K562 (cell line): ENCODE measurements around the gene SHANK1. TPM values are rescaled to one million over a fixed set of nuclear protein-coding genes. Genes with fewer than 3 reads are reported as not detected.

ENCODE experiments used
- ARID3A ChIP-seq: IDR thresholded peaks from 2 replicates; pipeline ENCODE4 v1.6.1; 2012; ENCODE audit warnings: low read depth, low read length, improper control_type of control experiment, borderline replicate concordance
- ESRRA ChIP-seq: fragments of 450-650 bp; IDR thresholded peaks from 2 replicates; pipeline ENCODE4 v1.6.1; 2014; ENCODE audit warnings: low read depth, mild to moderate bottlenecking, moderate library complexity, borderline replicate concordance
- ETV1 ChIP-seq: fragments of 450-650 bp; conservative IDR thresholded peaks from 2 replicates; pipeline ENCODE4 v1.6.1; 2016; ENCODE audit warnings: missing genetic modification characterization, control low read depth, low read depth, missing compliant biosample characterization
- ETV5 ChIP-seq: sonication (generic); formaldehyde crosslinking; IDR thresholded peaks from 2 replicates; pipeline ENCODE4 v1.4.0; 2020; ENCODE audit warnings: low read depth, mild to moderate bottlenecking, missing genetic modification reagents
- FOXM1 ChIP-seq, 2 experiments: fragments of 450-650 bp in 1 of 2; sonication (generic) in 1 of 2; formaldehyde crosslinking in 1 of 2; IDR thresholded peaks; 2 replicates each; pipeline versions ENCODE4 v1.6.1 to v1.9.0; 2017 to 2022; ENCODE audit warnings: low read depth in 2 of 2, mild to moderate bottlenecking in 2 of 2, missing genetic modification reagents in 1 of 2, moderate library complexity in 1 of 2
- FOXP4 ChIP-seq: sonication (generic); formaldehyde crosslinking; IDR thresholded peaks from 2 replicates; pipeline ENCODE4 v1.8.0; 2022; ENCODE audit warnings: mild to moderate bottlenecking, missing genetic modification reagents, borderline replicate concordance
- HNRNPH1 ChIP-seq: fragments of 200-400 bp; formaldehyde crosslinking; optimal IDR thresholded peaks from 2 replicates; pipeline ENCODE3; 2017; ENCODE audit warnings: low read depth, mild to moderate bottlenecking, low read length, moderate library complexity
- JUNB ChIP-seq: fragments of 450-650 bp; formaldehyde crosslinking; conservative IDR thresholded peaks from 2 replicates; pipeline ENCODE4 v1.4.0; 2020; ENCODE audit warnings: mild to moderate bottlenecking
- L3MBTL2 ChIP-seq: fragments of 450-650 bp; IDR thresholded peaks from 2 replicates; pipeline ENCODE4 v1.6.1; 2016; ENCODE audit warnings: mild to moderate bottlenecking, moderate library complexity
- PCBP2 ChIP-seq: fragments of 200-400 bp; formaldehyde crosslinking; IDR thresholded peaks from 2 replicates; pipeline ENCODE4 v1.6.1; 2018; ENCODE audit warnings: low read length, low read depth, mild to moderate bottlenecking, moderate library complexity; ENCODE audit not compliant: poor library complexity, severe bottlenecking
- POLR2G ChIP-seq: fragments of 200-400 bp; formaldehyde crosslinking; IDR thresholded peaks from 2 replicates; pipeline ENCODE4 v1.6.1; 2017; ENCODE audit warnings: low read depth, mild to moderate bottlenecking, antibody characterized with exemption, low read length, moderate library complexity
- SMARCE1 ChIP-seq: fragments of 450-650 bp; IDR thresholded peaks from 2 replicates; pipeline ENCODE4 v1.7.1; 2016; ENCODE audit warnings: mild to moderate bottlenecking
- SP2 ChIP-seq: IDR thresholded peaks from 2 replicates; pipeline ENCODE4 v1.6.1; 2011; ENCODE audit warnings: mild to moderate bottlenecking, low read depth, low read length, moderate library complexity; ENCODE audit not compliant: poor library complexity, severe bottlenecking; ENCODE audit errors: extremely low read depth
- STAT6 ChIP-seq: sonication (generic); formaldehyde crosslinking; IDR thresholded peaks from 2 replicates; pipeline ENCODE4 v1.8.1; 2023; ENCODE audit warnings: mild to moderate bottlenecking, missing genetic modification reagents
- TARDBP ChIP-seq: fragments of 450-650 bp; IDR thresholded peaks from 2 replicates; pipeline ENCODE4 v1.6.1; 2016
- TFAP4 ChIP-seq: sonication (generic); formaldehyde crosslinking; IDR thresholded peaks from 2 replicates; pipeline ENCODE4 v1.8.0; 2022; ENCODE audit warnings: missing genetic modification reagents, mild to moderate bottlenecking, moderate library complexity, borderline replicate concordance
- U2AF1 ChIP-seq: fragments of 200-400 bp; formaldehyde crosslinking; optimal IDR thresholded peaks from 2 replicates; pipeline ENCODE3; 2017; ENCODE audit warnings: mild to moderate bottlenecking, low read depth, low read length, moderate library complexity
- ZNF354B ChIP-seq: fragments of 250-450 bp; sonication (Bioruptor Pico); IDR thresholded peaks from 2 replicates; pipeline ENCODE4 v1.4.0; 2020
- ZNF717 ChIP-seq: fragments of 250-450 bp; sonication (Bioruptor Pico); IDR thresholded peaks from 2 replicates; pipeline ENCODE4 v1.5.0; 2021
- polyA plus RNA-seq, 8 experiments: library from polyadenylated mRNA; depleted of rRNA in 4 of 8; stranded (reverse) in 5 of 8; unstranded in 3 of 8; fragments of >200 nt; fragmentation: Nextera tagmentation in 2 of 8; fragmentation: Illumina TruSeq in 1 of 8; extraction: Ambion mirVana in 2 of 8; extraction: Trizol in 1 of 8; gene quantifications; 2 replicates each; pipeline versions ENCODE4 v1.2.1 to v1.2.3, GENCODE V29; 2011 to 2014; ENCODE audit warnings: inconsistent platforms in 1 of 8, missing spikeins in 1 of 8
- total RNA-seq, 7 experiments: library from RNA; depleted of rRNA in 6 of 7; stranded (reverse); fragments of >200 nt in 6 of 7; fragmentation: Illumina TruSeq in 2 of 7; extraction: Trizol in 2 of 7; gene quantifications; 2 replicates each; pipeline versions ENCODE4 v1.2.1 to v1.2.3, GENCODE V29; 2011 to 2021; ENCODE audit warnings: low replicate concordance in 1 of 7

Gene SHANK1
- total and polyA plus RNA-seq, 9 of the 15 experiments (the other 6 are each of a cell fraction or from before 2014, with no cell fraction given) = 0.33 to 1.3 (median 0.55) TPM; not detected in 2

GRCh38 chr19:50639121-50640112, 80.2 kb downstream of the SHANK1 start, which contains the start of gene SYT3 (continued):
- TF ChIP-seq STAT6 (CRISPR knock-in tag) = no peak
- no peak for TF ChIP-seq FOXP4 (CRISPR knock-in tag)
- no peak for TF ChIP-seq SMARCE1
- TF ChIP-seq JUNB (CRISPR knock-in tag) = no peak
- no peak for TF ChIP-seq ETV5 (CRISPR knock-in tag)
- TF ChIP-seq PCBP2 = no peak
- TF ChIP-seq ZNF354B = no peak
- no peak for TF ChIP-seq ZNF717 (CRISPR knock-in tag)
- TF ChIP-seq ARID3A = no peak
- no peak for TF ChIP-seq HNRNPH1
- 0 out of 2 replicates have a peak, but pooled peaks have one; percentile 18 for TF ChIP-seq FOXM1 (IDR thresholded peaks at IDR 0.05; ENCODE audit: low read depth)
- no peak for TF ChIP-seq FOXM1 (CRISPR knock-in tag; IDR thresholded peaks at IDR 0.05; ENCODE audit: low read depth)
- TF ChIP-seq U2AF1 = no peak
- TF ChIP-seq SP2 = no peak
- no peak for TF ChIP-seq ESRRA
- peak; percentile 24; the same call in 1 of the 2 replicates for TF ChIP-seq L3MBTL2
- no peak for TF ChIP-seq TARDBP
- no peak for TF ChIP-seq TFAP4 (CRISPR knock-in tag)
- TF ChIP-seq ETV1 (tag) = no peak
- TF ChIP-seq POLR2G = peak; percentile 59
